Activated CD4-positive, alpha-beta T cell treated with anti-CD3 and anti-CD28 coated beads, Interleukin-2, Interleukin-4, amounts not matched to agents 100 ng/mL and 50 ng/mL, durations not matched to agents 16 hours and 8 hours (primary cell): ENCODE measurements around the gene CCDC88A.
A peak's percentile ranks its signal among the peaks of the same experiment; 100 is the strongest.
"Not testable (repeated sequence)": the region's sequence is repeated elsewhere in the genome, so short reads cannot be mapped to it uniquely, and the experiment has no call there.

Source experiments
- DNase-seq: peaks from one replicate; pipeline ENCODE4 v3.0.0-alpha.2; 2020; ENCODE audit warnings: low spot score

CCDC88A gene

DNA sequence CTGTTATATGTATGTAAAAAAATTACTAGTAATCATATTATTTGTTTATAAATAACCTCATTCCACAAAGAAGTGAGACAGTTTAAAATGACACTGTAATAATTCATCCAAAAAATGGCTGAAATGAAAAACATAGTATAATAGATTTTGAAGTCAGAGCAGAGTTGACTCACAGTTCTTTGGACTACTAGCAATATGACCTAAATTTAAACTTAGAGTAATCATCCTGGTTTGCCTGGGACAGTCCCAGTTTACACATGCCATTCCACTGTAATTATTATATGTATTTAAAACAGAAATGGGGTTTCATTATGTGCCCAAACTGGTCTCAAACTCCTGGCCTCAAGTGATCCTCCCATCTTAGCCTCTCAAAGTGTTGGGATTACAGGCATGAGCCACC, 48.3 kb downstream of the CCDC88A start:
- no peak for DNase-seq

DNA sequence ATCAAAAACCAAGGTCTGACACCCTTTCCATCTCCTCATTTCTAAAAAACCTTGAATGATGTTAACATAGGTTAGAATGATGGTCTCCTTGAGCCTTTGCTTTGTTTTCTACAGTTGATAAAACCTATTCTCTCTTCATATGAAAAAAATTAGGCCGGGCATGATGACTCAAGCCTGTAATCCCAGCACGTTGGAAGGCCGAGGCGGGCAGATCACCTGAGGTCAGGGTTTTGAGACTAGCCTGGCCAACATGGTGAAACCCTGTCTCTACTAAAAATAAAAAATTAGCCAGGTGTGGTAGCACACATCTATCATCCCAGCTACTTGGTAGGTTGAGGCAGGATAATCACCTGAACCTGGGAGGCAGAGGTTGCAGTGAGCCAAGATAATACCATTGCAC, 49.4 kb downstream of the CCDC88A start:
- no peak for DNase-seq

DNA sequence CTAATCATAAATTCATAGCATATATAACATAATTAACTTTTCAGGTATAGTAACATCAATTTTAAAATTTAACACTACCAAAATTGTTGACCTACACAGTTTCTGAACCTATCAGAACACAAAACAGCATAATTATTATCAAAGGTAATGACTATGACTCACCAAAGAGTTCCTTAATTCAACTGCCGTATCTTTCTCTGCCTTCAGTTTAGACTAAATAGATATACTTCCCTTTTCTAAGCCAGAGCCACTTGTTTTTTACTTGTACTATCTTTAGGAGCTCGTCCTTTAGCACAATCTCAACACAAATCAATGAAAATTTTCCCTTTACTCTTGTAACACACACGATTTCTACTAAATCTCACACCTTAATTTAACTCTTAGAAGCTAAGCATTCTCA, 54.4 kb downstream of the CCDC88A start:
- DNase-seq: no peak

DNA sequence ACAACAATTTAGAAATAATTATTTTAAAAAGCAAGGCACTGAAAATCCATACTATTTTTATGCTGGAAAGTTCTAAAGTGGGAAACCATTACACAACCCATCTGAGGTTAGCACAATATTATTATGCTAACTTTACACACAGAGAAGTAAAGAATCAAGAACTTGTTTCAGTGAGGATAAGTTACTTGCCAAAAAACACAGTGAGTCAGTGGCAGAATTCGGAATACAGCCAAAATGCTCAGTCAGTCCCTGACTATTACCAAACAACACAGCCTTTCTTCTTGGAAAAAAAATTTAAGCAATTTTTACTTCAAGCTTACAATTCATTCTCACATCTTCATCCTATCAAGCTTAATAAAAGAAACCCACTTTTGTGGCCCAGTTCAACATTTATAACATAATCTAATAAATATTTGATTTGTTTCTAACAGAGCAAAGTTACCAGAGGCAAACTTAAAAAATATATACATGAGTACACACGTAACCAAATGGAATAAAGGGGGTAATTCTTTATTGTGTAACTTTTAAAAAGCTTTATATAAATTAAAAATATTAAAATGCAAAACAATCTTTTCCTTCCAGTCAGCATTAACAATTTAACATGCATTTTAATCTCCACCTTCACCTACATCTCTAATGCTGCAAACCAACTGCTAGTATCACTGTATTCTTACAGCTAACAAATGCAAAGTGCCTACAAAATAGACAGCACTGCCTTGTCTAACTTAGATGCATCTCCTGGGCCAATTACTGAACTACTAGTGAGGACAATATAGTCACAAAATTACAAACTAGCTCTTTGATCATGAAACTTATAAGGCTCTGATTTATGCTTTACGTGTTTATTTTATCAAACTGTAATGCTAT, 55.2 kb downstream of the CCDC88A start:
- DNase-seq: no peak

DNA sequence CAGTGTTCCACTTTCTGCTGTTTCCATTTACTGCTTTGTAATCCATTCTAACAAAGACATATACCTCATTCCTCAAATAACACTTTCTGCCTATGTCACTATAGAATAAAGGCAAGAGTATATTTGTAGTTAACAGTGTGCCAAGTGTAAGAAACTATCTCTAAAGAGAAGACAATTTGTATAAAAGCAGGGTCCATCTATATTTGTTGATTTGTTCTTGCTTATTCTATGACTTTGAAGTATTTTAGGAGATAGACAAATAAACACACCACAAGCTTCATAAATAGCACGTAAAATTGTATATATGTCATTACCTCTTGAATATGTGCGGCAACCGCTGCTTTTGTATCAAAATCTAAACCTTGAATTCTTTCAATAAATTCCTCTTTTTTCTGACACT, 56.0 kb downstream of the CCDC88A start:
- no peak for DNase-seq

DNA sequence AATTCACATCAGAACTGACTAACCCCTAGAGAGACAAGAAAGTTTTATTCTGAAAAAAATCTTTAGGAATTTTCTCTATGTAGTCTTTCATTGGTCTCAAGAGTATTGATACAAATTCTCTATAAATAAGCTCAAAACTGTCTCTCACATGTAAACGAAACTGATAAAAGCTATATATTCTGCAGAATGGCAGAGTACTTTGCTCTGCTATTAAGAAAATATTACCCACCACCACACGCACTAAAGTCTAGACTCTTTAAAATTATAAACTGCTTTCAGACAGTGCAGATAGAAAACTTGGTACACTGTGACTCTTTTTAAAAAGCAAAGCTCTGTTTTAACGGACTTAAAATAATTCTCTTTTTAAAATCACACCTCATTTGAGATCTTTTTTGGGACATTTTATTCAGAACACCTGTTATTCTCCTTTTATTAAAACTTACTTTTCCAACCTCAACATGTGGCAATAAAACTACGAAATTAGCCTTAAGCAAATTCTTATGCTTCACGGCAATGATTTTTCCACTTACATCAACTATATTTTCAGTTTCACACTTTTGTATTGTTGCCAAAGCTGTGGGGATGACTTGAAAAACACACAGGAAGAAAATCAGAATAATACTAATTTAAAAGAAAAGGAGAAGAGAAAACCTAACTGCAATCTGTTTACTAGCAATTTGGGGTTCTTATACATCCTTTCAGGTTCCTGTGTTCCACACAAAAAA, 58.0 kb downstream of the CCDC88A start:
- DNase-seq: no peak

DNA sequence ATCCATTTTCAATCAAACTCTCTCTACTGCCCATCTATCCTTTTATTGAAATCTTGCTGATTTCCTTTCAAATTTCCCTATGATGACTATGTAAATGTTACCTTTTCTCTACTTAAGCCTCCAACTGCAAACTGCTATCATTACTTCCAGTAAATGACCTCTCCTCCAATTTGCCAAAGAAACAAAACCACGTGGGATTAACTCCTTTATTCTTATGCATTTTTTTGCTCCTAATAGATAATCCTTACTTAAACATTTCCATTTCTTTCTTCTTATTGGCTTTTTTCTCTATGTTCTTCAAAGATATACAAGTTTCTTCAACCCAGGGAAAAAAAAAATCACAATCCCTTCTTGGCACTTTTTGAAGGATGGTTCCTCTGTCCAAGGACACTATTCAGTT, 61.2 kb downstream of the CCDC88A start:
- no peak for DNase-seq

DNA sequence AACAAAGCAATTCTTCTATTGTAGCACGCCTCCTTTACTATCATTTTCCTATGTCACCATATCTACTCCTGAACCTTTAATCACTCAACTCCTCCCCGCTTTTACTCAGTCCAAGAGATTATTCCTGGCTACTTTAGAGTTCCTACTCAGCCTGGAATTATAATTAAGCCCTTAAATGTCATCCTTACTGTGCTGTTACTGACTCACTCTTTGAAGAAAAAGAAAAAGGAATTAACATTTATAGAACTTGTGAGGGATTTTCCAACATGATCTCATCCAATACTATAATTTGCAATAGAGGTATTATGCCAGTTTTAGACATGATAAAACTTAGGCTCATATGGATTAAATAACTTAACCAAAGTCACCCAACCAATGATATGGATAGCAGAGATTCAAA, 61.7 kb downstream of the CCDC88A start:
- DNase-seq: no peak

DNA sequence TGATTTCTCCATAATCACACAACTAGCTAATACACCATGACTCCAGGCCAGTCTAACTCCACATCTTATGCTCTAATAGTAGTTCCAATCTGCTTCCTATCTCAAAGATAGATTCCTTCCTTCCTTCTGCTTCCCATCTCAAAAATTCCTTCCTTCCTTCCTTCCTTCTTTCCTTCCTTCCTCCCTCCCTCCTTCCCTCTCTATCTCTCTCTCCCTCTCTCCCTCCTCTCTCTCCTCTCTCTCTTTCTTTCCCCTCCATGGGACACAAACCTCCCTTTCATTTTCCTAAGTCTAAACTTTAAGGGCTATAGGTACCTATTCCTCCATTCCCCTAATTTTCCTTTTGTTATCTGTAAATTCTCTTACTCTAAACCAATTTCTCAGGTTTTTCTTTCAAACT, 62.5 kb downstream of the CCDC88A start:
- no peak for DNase-seq

DNA sequence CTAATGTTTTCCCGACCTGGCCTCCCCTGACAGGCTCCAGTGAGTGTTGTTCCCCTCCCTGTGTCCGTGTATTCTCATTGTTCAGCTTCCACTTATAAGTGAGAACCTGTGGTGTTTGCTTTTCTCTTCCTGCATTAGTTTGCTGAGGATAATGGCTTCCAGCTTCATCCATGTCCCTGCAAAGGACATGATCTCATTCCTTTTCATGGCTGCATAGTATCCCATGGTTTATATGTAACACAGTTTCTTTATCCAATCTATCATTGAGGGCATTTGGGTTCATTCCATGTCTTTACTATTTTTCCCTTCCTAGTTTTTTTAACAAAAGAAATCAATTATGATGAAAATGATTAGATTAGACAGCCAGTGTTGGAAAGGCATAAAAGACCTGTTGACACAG, 63.5 kb downstream of the CCDC88A start:
- not testable (repeated sequence) for DNase-seq

DNA sequence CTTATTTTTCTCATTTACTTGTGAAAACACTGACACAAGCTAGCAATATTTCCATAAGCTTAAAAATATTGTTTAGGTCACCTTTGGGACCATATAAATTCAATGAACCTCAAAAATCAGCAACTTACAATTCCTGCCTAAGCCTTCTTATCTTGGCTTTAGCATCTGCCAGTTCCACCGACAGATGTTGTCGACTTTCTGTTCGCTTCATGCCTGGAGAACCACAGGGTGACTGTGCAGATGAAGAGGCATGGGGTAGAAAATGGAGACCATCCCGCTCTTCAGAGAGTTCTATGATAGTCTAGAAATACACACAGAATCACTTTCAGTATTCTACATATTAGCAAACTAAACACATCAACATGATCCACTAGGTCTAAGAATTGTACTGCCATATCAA, 64.2 kb downstream of the CCDC88A start:
- no peak for DNase-seq

DNA sequence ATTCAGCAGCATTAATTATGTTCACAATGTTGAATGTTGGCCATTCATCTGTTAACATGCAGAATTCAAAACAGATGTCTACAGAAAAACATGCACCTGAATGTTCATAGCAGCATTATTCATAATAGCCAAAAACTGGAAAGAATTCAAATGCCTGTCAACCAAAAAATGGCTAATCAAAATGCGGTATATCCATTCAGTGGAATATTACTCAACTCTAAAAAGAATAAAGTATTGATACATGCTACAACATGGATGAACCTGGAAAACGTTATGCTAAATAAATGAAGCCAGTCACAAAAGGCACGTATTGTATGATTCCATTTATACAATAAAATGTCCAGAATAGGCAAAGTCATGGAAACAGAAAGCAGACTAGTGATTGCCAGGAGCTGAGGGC, 68.0 kb downstream of the CCDC88A start:
- no peak for DNase-seq

DNA sequence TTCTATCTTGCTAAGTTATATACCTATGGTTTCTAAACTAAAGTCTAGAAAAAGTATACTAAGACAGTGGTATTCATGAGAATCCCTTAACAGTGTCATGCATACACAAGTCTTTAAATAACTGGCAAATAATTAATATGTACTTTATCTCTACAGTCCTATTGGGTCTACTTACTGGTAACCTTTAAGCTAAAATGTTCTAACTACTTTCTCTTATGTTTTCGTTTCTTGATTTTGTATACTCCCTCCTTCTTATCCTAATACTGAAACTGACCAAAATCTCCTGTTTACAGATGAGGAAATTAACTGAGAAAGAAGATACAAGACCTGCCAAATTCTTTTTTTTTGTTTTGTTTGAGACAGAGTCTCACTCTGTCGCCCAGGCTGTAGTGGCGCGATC, 74.6 kb downstream of the CCDC88A start:
- DNase-seq: no peak

DNA sequence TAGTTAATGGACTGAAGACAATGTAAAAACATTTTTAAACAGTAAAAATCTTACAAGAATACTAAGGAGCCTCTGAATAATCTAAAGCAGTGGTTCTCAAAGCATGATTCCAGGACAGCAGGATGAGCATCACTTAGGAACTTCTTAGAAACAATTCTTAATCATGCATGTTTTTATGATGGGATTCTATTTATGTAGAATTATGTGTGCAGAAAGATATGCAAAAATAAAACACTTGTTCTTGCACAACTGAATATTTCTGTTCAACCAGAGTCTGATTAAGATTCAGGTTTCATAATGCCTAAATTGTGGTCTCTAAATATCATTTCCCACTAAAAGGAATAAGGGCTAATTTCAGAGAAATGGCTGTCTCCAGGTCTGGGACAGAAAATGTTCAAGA, 81.4 kb downstream of the CCDC88A start:
- no peak for DNase-seq

DNA sequence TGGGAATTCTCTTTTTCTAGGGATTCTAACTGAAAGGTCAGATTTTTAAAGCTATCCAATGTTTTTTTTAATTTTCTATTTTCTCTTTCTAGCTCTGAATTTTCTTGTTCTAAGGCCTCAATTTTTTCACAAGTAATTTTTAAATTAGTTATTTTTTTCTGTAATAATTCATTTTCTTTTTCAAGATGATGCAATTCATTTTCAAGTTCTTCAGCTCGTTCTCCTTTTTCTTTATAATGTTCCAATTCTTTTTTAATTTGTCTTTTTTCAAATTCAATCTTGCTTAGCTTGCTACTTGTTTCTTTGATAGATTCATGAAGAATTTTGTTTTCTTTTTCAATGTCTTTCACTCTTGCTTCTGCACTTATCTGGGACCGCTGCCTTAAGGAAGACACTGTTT, 84.9 kb downstream of the CCDC88A start:
- DNase-seq: no peak

DNA sequence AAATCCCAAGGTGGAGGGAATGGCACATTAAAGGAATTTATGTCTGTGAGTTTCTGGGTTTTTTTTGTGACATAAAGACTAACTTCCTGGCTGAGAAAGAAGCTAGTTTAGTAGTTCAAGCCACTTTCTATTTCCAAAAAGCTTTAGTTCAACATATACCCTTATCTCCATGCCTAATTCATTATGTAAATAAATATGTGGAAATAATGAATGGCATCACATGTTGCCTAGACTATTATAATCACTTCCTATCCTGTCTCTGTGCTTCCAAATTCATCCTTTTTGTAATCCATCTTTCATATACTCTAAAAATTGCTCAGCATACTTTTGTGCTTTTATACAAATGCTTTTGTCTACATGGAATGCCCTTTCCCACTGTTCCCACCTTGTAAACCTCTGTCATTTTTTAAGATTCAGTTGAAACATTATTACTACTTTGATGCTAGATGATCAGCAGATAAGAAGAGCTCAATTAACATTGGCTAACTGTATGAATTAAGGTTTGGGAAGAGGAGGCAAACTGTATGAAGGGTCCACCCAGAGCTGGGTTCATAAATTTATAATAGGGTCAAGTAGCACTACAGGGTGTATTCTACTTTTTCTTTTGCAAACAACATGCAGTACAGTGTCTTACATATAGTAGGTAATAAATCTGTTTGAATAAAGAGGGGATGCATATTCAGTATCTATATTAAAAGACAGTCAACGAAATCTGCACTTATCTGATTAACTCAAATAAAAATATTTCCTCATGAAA, 88.9 kb downstream of the CCDC88A start:
- DNase-seq: no peak

DNA sequence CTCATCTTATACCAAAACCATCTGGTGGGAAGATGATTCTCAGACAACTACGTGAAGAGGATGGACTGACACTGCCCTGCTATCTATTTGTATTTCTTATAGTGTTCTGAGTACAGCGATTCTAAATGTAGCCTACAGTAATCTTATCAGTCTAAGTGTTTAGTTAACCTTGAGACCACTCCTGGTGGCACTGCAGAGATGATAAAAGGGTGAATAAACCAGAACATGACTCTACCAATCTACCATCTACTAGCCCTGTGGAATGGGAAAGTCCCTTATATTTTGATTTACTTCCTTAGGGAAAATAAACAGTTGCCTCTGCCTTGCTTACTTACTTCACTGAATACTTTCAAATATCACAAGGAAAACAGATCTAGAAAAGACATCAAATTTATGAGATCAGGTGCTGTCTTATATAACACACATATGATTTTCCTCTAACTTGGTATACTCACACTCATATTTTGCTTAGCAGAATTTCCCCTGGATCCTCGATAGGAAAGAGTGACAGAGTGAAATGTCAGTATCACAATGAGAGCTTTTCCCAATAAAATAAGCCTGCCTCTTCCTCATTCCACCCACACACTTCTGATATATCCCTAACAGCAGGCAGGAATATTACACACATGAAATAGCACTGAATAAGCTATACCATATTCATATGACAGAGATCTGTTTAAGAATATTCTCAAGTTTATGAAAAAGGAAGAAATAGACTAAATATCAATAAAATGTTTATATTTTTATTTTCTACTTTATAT, 92.0 kb downstream of the CCDC88A start:
- DNase-seq: no peak

DNA sequence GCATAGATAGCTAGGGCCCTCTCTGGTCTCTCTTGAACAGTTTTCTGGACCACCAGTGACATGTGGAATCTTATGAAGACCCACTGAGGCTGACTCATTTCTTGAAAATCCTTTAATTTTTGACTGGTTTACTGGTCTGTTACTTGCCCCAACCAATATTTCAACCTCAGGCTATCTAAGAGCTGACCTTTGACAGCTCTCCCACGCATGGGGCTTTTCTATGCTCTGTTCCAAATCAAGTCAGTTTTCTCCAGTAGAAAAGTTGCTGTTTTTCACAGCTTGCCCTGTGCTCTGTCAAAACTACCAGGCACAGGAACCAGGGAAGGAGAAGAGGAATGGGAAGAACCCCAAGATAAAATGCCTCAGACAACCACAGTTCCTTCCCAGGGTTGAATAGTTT, 104.7 kb downstream of the CCDC88A start:
- no peak for DNase-seq

DNA sequence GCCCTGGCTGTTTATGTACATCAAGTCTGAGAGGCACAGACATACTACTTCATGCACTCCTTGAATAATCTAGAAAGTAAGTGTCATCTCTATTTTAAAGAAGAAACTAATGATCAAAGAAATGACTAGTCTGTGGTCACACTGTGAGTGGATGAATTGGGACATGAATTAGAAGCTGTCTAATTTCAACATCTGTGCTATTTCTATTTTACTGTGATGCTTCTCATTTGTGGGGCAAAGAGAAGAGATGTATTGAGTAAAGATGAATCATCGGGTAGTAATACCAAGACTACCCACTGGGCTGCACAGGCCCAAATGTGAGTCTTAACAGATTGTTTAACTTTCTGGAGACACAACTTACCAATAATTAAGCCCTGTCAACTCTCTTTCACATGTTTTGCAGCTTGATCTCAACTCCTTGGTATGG, 108.2 kb downstream of the CCDC88A start:
- peak; percentile 89 for DNase-seq

DNA sequence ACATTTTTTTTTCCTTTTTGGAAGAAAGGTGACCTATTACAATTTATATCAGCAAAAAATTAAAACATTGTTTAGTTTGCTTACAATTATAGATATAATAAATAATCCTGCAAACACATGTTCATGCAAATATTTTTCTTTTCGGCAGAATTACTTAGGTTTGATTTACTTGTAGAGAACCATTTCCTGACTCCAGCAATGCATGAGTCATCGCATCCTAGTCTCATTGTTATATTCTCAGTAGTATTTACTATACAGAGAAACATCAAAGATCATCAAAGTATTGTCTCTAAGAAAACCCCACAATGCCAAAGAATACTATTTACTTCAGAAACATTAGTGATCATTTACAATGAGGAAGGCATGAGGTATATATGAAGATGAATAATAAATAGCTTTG, 110.2 kb downstream of the CCDC88A start:
- no peak for DNase-seq

DNA sequence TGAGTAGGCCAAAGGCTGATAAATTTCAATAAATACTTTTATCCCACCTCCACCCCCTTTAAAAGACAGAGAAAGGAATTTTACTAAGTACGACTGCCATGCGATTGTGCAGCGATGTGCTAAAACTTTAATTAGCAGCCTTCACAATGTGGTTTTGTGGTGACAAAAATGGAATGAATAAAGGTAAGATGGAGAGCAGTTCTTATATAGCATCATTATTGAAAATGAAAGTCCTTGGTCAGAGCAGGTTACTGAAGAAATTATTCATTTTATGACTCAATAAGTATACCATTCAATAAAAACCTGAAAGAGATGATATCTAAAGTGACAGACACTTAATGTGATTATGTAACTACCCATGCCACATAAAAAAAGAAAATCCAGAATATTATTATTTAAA, 117.4 kb downstream of the CCDC88A start:
- DNase-seq: peak; percentile 77

DNA sequence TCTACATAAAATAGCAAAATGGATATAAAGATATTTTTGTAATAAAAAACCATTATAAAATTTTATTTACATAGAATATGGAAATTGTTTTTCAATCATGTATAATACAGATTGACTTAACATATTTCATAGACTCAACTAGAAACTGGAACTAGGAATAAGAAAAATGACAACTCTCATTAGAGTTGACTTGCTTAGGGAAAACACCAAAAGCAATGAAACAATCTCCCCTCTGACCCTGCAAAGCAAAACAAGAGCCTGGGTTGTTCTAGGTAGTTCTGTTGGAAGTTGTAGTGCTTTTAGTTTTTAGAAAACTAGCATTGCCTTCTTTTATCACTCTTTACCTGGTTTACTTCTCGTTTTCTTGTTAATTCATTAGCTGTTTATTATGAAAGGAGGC, 118.4 kb downstream of the CCDC88A start:
- DNase-seq: no peak
